Spleen (tissue), 7 donors: Measurements from ENCODE around the gene TEX14.

Experiments
- POLR2A ChIP-seq, 3 donors: fragments of 450-650 bp; IDR thresholded peaks; one replicate each; pipeline ENCODE4 v1.5.1; 2017; ENCODE audit warnings: antibody characterized with exemption in 3 of 3, mild to moderate bottlenecking in 1 of 3
- TF ChIP-seq, protein P1 (sequence below), 11 experiments: fragments of 200-600 bp in 7 of 11; fragments of 450-650 bp in 4 of 11; sonication (generic) in 4 of 11; IDR thresholded peaks in 8 of 11; conservative IDR thresholded peaks in 3 of 11; 1 replicate in 7 of 11; 2 replicates in 4 of 11; pipeline versions ENCODE4 v1.4.0 to v1.8.0; 2016 to 2021; ENCODE audit warnings: antibody characterized with exemption in 11 of 11, inconsistent platforms in 4 of 11, mild to moderate bottlenecking in 1 of 11
- donor health status: DM: no; HTN: no; CAD: no; lungs with moderate emphysema.
- donor health status: DM: no; HTN: no; CAD: no.
- donor health status: DM: no; HTN: no; CAD: no.

DNA sequence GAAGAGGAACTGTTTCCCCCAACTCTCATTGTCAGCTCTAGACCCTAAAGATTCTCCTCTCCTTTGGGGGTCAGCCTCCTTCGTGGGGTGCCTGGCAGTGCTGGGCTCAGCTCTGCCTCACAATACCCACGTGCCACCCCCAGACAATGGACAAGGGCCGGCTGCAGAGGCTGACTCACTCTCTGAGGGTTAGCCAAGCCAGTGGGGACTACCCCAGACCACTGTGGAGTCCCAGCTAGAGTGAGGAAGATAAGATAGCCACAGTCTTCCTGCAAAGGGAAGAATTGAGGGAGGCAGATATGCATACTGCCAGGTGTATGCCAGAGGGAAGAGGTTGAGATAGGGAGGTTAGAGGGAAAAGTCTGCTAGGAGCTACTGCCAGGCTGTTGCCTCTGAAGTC is 163.9 kb downstream of the TEX14 start:
- no peak for TF ChIP-seq POLR2A (IDR thresholded peaks at IDR 0.05)
- TF ChIP-seq, protein P1, sequence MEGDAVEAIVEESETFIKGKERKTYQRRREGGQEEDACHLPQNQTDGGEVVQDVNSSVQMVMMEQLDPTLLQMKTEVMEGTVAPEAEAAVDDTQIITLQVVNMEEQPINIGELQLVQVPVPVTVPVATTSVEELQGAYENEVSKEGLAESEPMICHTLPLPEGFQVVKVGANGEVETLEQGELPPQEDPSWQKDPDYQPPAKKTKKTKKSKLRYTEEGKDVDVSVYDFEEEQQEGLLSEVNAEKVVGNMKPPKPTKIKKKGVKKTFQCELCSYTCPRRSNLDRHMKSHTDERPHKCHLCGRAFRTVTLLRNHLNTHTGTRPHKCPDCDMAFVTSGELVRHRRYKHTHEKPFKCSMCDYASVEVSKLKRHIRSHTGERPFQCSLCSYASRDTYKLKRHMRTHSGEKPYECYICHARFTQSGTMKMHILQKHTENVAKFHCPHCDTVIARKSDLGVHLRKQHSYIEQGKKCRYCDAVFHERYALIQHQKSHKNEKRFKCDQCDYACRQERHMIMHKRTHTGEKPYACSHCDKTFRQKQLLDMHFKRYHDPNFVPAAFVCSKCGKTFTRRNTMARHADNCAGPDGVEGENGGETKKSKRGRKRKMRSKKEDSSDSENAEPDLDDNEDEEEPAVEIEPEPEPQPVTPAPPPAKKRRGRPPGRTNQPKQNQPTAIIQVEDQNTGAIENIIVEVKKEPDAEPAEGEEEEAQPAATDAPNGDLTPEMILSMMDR (IDR thresholded peaks at IDR 0.05 in 8 of 11, conservative IDR thresholded peaks at IDR 0.05 in 3 of 11), result no peak
